GM18520 (cell line): Measurements from ENCODE around the gene CCDC74B.
"Not testable (repeated sequence)": the region's sequence is repeated elsewhere in the genome, so short reads cannot be mapped to it uniquely, and the experiment has no call there.

Source experiments
- ATAC-seq: cut with Tn5 transposase; IDR thresholded peaks from one replicate; pipeline ENCODE4 v1.9.1; 2021; ENCODE audit not compliant: unreplicated experiment

The CCDC74B gene

GRCh38 chr2:130102597-130103363 is 42.1 kb downstream of the CCDC74B start:
- not testable (repeated sequence) for ATAC-seq
